ENCODE results near the gene DNAJB6.

- TF ChIP-seq GATA3 (IDR thresholded peaks at IDR 0.05; ENCODE audit: low read depth, low read length), result no peak
- TF ChIP-seq GATA2 (IDR thresholded peaks at IDR 0.05; ENCODE audit: low read depth, low read length), result no peak
Observed at GRCh38 chr7:157442993-157443831, 106.4 kb downstream of the DNAJB6 start.
